ENCODE results near the gene MYO3B.
A peak's percentile ranks its signal among the peaks of the same experiment; 100 is the strongest.

DNA sequence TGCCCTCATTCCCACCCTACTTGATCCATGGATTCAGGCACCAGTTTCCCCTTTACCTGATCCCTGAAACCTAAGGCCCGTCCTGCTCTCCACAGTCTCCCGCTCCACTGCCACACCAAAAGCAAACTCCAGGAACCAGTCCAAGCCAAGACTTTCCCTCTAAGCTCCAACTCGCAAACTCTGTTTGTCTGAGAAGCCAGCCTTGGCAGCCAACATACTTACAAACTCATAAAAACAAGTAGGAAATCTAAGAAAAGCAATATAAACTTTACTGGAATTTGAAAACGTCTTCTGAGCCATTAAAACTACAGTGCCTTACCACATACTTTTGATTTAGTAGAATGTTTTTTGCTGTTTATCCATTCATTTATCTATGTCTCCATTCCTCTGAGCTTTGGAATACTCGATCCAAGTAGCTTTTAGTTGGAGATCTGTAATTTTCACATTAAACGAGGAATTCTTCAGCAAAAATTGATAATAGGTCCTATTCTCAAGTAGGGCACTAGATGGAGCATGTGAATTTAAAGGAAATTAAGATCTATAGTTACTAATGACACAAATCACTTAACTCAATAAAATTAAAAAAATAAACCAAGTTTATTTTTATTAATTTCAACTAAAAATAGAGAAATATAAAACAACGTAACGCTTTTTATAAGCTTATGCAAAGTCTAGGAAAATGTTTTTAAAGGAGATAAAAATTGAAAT is 199.7 kb downstream of the MYO3B start:
- TF ChIP-seq POLR2AphosphoS2 (conservative IDR thresholded peaks at IDR 0.05; ENCODE audit: low read length) (no peak), EHMT2 (IDR thresholded peaks at IDR 0.05; ENCODE audit: low read depth) (no peak), JUN (IDR thresholded peaks at IDR 0.05) (no peak), ZFP36 (IDR thresholded peaks at IDR 0.05; ENCODE audit: borderline replicate concordance, partially characterized antibody) (no peak), POLR2A (IDR thresholded peaks at IDR 0.05; ENCODE audit: low read length) (no peak), RARB (CRISPR knock-in tag; IDR thresholded peaks at IDR 0.05) (no peak), ELK1 (IDR thresholded peaks at IDR 0.05; ENCODE audit: low read depth, low read length) (no peak), KDM5A (IDR thresholded peaks at IDR 0.05) (no peak), SMC3 (IDR thresholded peaks at IDR 0.05) (no peak), RAD21 (conservative IDR thresholded peaks at IDR 0.05 in 1 of 2, IDR thresholded peaks at IDR 0.05 in 1 of 2) (0 out of 5 replicates have a peak, but pooled peaks of 1 of the 2 experiments have one; percentile 8), HDAC2 (IDR thresholded peaks at IDR 0.05) (no peak)
- TF ChIP-seq, protein P1, sequence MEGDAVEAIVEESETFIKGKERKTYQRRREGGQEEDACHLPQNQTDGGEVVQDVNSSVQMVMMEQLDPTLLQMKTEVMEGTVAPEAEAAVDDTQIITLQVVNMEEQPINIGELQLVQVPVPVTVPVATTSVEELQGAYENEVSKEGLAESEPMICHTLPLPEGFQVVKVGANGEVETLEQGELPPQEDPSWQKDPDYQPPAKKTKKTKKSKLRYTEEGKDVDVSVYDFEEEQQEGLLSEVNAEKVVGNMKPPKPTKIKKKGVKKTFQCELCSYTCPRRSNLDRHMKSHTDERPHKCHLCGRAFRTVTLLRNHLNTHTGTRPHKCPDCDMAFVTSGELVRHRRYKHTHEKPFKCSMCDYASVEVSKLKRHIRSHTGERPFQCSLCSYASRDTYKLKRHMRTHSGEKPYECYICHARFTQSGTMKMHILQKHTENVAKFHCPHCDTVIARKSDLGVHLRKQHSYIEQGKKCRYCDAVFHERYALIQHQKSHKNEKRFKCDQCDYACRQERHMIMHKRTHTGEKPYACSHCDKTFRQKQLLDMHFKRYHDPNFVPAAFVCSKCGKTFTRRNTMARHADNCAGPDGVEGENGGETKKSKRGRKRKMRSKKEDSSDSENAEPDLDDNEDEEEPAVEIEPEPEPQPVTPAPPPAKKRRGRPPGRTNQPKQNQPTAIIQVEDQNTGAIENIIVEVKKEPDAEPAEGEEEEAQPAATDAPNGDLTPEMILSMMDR (IDR thresholded peaks at IDR 0.05), result peak; percentile 19; the same call in 2 of the 3 replicates
- TF ChIP-seq, protein P2, sequence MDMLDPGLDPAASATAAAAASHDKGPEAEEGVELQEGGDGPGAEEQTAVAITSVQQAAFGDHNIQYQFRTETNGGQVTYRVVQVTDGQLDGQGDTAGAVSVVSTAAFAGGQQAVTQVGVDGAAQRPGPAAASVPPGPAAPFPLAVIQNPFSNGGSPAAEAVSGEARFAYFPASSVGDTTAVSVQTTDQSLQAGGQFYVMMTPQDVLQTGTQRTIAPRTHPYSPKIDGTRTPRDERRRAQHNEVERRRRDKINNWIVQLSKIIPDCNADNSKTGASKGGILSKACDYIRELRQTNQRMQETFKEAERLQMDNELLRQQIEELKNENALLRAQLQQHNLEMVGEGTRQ (IDR thresholded peaks at IDR 0.05), result no peak
